ENCODE results near the gene C3orf85. TPM values are rescaled to one million over a fixed set of nuclear protein-coding genes. Genes with fewer than 3 reads are reported as not detected.

Gene C3orf85
- total RNA-seq, 5 donors from 2014 or later (not counting 1 experiment from before 2014, with no cell fraction given) = not detected

DNA sequence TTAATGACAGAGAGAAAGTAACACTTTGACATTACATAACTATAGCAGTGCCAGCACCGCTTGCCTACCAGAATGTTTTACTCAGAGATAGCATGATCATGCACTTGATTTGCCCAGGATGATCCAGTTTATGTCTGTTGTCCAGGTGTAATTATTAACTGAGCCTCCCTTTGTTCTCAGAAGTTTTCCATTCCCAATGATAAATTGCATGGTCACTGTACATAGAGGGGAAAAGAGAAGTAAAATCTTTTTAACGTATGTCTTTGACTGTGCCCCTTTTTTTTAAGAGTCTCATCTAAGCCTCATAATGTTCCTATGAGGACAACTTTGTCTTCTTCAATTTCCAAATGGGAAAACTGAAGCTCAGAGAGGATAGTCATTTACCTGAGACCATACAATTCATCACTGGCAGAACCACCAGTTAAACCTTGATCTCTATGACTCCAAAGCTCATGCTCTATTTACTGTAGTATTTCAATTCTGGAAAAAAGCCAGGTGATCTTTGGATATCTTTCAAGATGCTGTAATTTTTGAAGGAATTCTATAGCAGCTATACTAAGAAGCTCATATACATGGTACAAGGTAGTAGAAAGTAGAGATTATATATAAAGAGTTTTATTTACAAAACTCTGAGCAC is 25.1 kb downstream of the C3orf85 start:
- no peaks in the 10 kb centered on the region for H3K27me3 ChIP-seq (replicated peaks in 1 of 2; ENCODE audit: control insufficient read depth in 2 of 2, extremely low read depth in 1 of 2, insufficient read depth in 2 of 2, low read length in 1 of 2)

GRCh38 chr3:109165905-109166304 is 29.4 kb downstream of the C3orf85 start:
- ChIA-PET CTCF (no interaction called here), POLR2A (no interaction called here)
- Mint-ChIP-seq H3K27ac (no peak overlapping the region), H3K4me1 (no peaks in the 10 kb centered on the region), H3K36me3 (no peaks in the 10 kb centered on the region), H3K4me3 (no peak overlapping the region), H3K9me3 (no peaks in the 10 kb centered on the region), H3K27me3 (peaks cover 3 to 7% of the 10 kb centered on the region in 2 donors)
- no peak overlapping the region for H3K27ac ChIP-seq (ENCODE audit: low read length)
- no peak for ATAC-seq (replicated peaks in 1 of 4)
- H3K4me1 ChIP-seq (ENCODE audit: control insufficient read depth in 1 of 2, extremely low read depth in 1 of 2, insufficient read depth in 2 of 2, low read length in 2 of 2) = no peaks in the 10 kb centered on the region
- H3K27me3 ChIP-seq (replicated peaks in 1 of 2; ENCODE audit: control insufficient read depth in 2 of 2, extremely low read depth in 1 of 2, insufficient read depth in 2 of 2, low read length in 1 of 2) = no peaks in the 10 kb centered on the region
- 100% methylated on average over 2 of the region's 4 CpGs for WGBS (ENCODE audit: insufficient coverage)
- H3K36me3 ChIP-seq (ENCODE audit: control insufficient read depth in 2 of 2, extremely low read depth in 1 of 2, insufficient read depth in 1 of 2, low read length in 1 of 2) = no peaks in the 10 kb centered on the region
- no peaks in the 10 kb centered on the region for H3K9me3 ChIP-seq
- no peak for DNase-seq
- no peak overlapping the region for H3K4me3 ChIP-seq (ENCODE audit: control insufficient read depth in 1 of 2, extremely low read depth in 1 of 2, low read length in 1 of 2)

More for the DNA sequence above, 25.1 kb downstream of the C3orf85 start:
- H3K4me1 Mint-ChIP-seq = no peaks in the 10 kb centered on the region
- ATAC-seq (replicated peaks in 1 of 4) = no peak
- H3K9me3 Mint-ChIP-seq = peaks cover 0 to 4% (median 3%) of the 10 kb centered on the region in 3 donors
- DNase-seq = no peak
- peaks cover 3 to 8% of the 10 kb centered on the region in 2 donors for H3K27me3 Mint-ChIP-seq
- no CpG with 5 or more reads among the region's 2 CpGs for WGBS (ENCODE audit: insufficient coverage)
- no peak overlapping the region for H3K4me3 Mint-ChIP-seq
- no peaks in the 10 kb centered on the region for H3K36me3 Mint-ChIP-seq
- Histone ChIP-seq H3K9me3 (no peaks in the 10 kb centered on the region), H3K4me1 (ENCODE audit: control insufficient read depth in 1 of 2, extremely low read depth in 1 of 2, insufficient read depth in 2 of 2, low read length in 2 of 2) (no peaks in the 10 kb centered on the region), H3K36me3 (ENCODE audit: control insufficient read depth in 2 of 2, extremely low read depth in 1 of 2, insufficient read depth in 1 of 2, low read length in 1 of 2) (no peaks in the 10 kb centered on the region), H3K27ac (ENCODE audit: low read length) (no peak overlapping the region), H3K4me3 (ENCODE audit: control insufficient read depth in 1 of 2, extremely low read depth in 1 of 2, low read length in 1 of 2) (no peak overlapping the region)
- ChIA-PET POLR2A (no interaction called here), CTCF (no interaction called here)
- H3K27ac Mint-ChIP-seq = no peak overlapping the region

- no peaks in the 10 kb centered on the region for H3K9me3 ChIP-seq
- Mint-ChIP-seq H3K4me3 (no peak overlapping the region), H3K27me3 (peaks cover 2 to 3% of the 10 kb centered on the region in 2 donors), H3K4me1 (no peaks in the 10 kb centered on the region), H3K27ac (no peak overlapping the region), H3K36me3 (no peaks in the 10 kb centered on the region), H3K9me3 (no peaks in the 10 kb centered on the region)
- ATAC-seq (replicated peaks in 1 of 4) (no peak), DNase-seq (no peak)
- WGBS (ENCODE audit: insufficient coverage) = no CpG with 5 or more reads among the region's 3 CpGs
- no peak overlapping the region for H3K4me3 ChIP-seq (ENCODE audit: control insufficient read depth in 1 of 2, extremely low read depth in 1 of 2, low read length in 1 of 2)
- H3K4me1 ChIP-seq (ENCODE audit: control insufficient read depth in 1 of 2, extremely low read depth in 1 of 2, insufficient read depth in 2 of 2, low read length in 2 of 2) = no peaks in the 10 kb centered on the region
- H3K36me3 ChIP-seq (ENCODE audit: control insufficient read depth in 2 of 2, extremely low read depth in 1 of 2, insufficient read depth in 1 of 2, low read length in 1 of 2) = no peaks in the 10 kb centered on the region
- ChIA-PET CTCF (interaction anchor here in 1 of 2 donors (0.6 kb wide), 1 partner anchor 64 kb away, joined by 5 read pairs; no protein-coding TSS in a partner anchor), POLR2A (interaction anchor here in 1 of 2 donors (0.6 kb wide), 1 partner anchor 1897 kb away, joined by 8 read pairs; no protein-coding TSS in a partner anchor)
- no peak overlapping the region for H3K27ac ChIP-seq (ENCODE audit: low read length)
- H3K27me3 ChIP-seq (replicated peaks in 1 of 2; ENCODE audit: control insufficient read depth in 2 of 2, extremely low read depth in 1 of 2, insufficient read depth in 2 of 2, low read length in 1 of 2) = no peaks in the 10 kb centered on the region
Observed at GRCh38 chr3:109171479-109171878, 35.0 kb downstream of the C3orf85 start.

DNA sequence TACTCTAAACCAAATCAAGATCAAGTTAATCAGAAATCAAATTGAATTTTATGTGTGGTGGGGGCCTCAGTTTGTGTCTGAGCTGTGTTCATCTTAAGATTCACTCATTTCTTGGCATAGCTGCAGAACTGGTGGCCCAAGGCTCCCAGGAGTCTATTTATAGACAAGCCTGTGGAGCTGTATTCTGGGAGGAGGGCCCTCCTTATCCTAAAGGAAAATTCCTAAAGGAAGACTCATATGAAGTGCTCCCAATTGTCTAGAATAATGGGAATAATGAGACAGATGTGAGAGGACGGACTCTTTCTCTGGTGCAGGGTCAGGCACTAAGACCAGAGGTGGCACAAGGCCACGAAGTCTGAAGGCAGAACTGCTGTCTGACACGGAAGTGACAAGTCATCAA is 38.9 kb downstream of the C3orf85 start:
- no peak overlapping the region for H3K4me3 Mint-ChIP-seq
- Histone ChIP-seq H3K27ac (ENCODE audit: low read length) (no peak overlapping the region), H3K36me3 (ENCODE audit: control insufficient read depth in 2 of 2, extremely low read depth in 1 of 2, insufficient read depth in 1 of 2, low read length in 1 of 2) (no peaks in the 10 kb centered on the region), H3K4me1 (ENCODE audit: control insufficient read depth in 1 of 2, extremely low read depth in 1 of 2, insufficient read depth in 2 of 2, low read length in 2 of 2) (no peaks in the 10 kb centered on the region), H3K27me3 (replicated peaks in 1 of 2; ENCODE audit: control insufficient read depth in 2 of 2, extremely low read depth in 1 of 2, insufficient read depth in 2 of 2, low read length in 1 of 2) (no peaks in the 10 kb centered on the region), H3K9me3 (no peaks in the 10 kb centered on the region), H3K4me3 (ENCODE audit: control insufficient read depth in 1 of 2, extremely low read depth in 1 of 2, low read length in 1 of 2) (no peak overlapping the region)
- H3K27ac Mint-ChIP-seq = no peak overlapping the region
- no peaks in the 10 kb centered on the region for H3K9me3 Mint-ChIP-seq
- peaks cover 3% of the 10 kb centered on the region in 2 donors for H3K27me3 Mint-ChIP-seq
- CTCF ChIA-PET = no interaction called here
- H3K36me3 Mint-ChIP-seq = no peaks in the 10 kb centered on the region
- DNase-seq (no peak), ATAC-seq (replicated peaks in 1 of 4) (no peak)
- H3K4me1 Mint-ChIP-seq = no peaks in the 10 kb centered on the region
- WGBS (ENCODE audit: insufficient coverage) = 50% methylated on average over 3 of the region's 3 CpGs
- POLR2A ChIA-PET = no interaction called here

DNA sequence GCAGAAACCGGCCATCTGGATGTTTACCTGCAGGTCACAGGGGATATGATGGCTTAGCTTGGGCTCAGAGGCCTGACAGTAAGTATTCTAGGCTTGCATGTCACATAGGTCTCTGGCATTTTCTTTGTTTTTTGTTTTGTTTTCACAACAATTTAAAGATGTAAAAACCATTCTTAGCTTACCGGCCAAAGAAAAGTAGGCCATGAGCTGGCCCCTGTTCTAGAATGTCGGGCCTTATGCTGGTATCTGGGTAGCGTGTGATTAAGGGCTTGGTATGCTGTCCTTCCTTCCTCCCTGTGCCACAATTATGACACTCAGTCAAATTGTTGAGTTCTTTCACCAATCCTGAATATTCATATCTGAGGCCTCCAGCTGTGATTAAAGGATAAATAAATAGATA is 40.2 kb downstream of the C3orf85 start:
- H3K36me3 Mint-ChIP-seq = no peaks in the 10 kb centered on the region

GRCh38 chr3:109177908-109178307 is 41.4 kb downstream of the C3orf85 start:
- WGBS (ENCODE audit: insufficient coverage) = 86% methylated on average over 2 of the region's 5 CpGs

More for the DNA sequence above, 40.2 kb downstream of the C3orf85 start:
- no peaks in the 10 kb centered on the region for H3K36me3 ChIP-seq (ENCODE audit: control insufficient read depth in 2 of 2, extremely low read depth in 1 of 2, insufficient read depth in 1 of 2, low read length in 1 of 2)
- Mint-ChIP-seq H3K4me3 (no peak overlapping the region), H3K4me1 (no peaks in the 10 kb centered on the region), H3K27ac (no peak overlapping the region), H3K27me3 (peaks cover 3 to 7% of the 10 kb centered on the region in 2 donors), H3K9me3 (no peaks in the 10 kb centered on the region)
- H3K27me3 ChIP-seq (replicated peaks in 1 of 2; ENCODE audit: control insufficient read depth in 2 of 2, extremely low read depth in 1 of 2, insufficient read depth in 2 of 2, low read length in 1 of 2) = no peaks in the 10 kb centered on the region
- ATAC-seq (replicated peaks in 1 of 4) (no peak), DNase-seq (no peak)
- 71% methylated on average over 1 of the region's 4 CpGs for WGBS (ENCODE audit: insufficient coverage)
- no peaks in the 10 kb centered on the region for H3K9me3 ChIP-seq
- ChIA-PET CTCF (no interaction called here), POLR2A (no interaction called here)
- no peak overlapping the region for H3K4me3 ChIP-seq (ENCODE audit: control insufficient read depth in 1 of 2, extremely low read depth in 1 of 2, low read length in 1 of 2)
- no peaks in the 10 kb centered on the region for H3K4me1 ChIP-seq (ENCODE audit: control insufficient read depth in 1 of 2, extremely low read depth in 1 of 2, insufficient read depth in 2 of 2, low read length in 2 of 2)
- H3K27ac ChIP-seq (ENCODE audit: low read length) = no peak overlapping the region

More at GRCh38 chr3:109177908-109178307, 41.4 kb downstream of the C3orf85 start:
- no peaks in the 10 kb centered on the region for H3K4me1 Mint-ChIP-seq
- H3K9me3 Mint-ChIP-seq = no peaks in the 10 kb centered on the region
- Histone ChIP-seq H3K36me3 (ENCODE audit: control insufficient read depth in 2 of 2, extremely low read depth in 1 of 2, insufficient read depth in 1 of 2, low read length in 1 of 2) (no peaks in the 10 kb centered on the region), H3K27me3 (replicated peaks in 1 of 2; ENCODE audit: control insufficient read depth in 2 of 2, extremely low read depth in 1 of 2, insufficient read depth in 2 of 2, low read length in 1 of 2) (no peaks in the 10 kb centered on the region), H3K27ac (ENCODE audit: low read length) (no peak overlapping the region), H3K4me1 (ENCODE audit: control insufficient read depth in 1 of 2, extremely low read depth in 1 of 2, insufficient read depth in 2 of 2, low read length in 2 of 2) (no peaks in the 10 kb centered on the region), H3K4me3 (ENCODE audit: control insufficient read depth in 1 of 2, extremely low read depth in 1 of 2, low read length in 1 of 2) (no peak overlapping the region), H3K9me3 (no peaks in the 10 kb centered on the region)
- DNase-seq = no peak
- no peak for ATAC-seq (replicated peaks in 1 of 4)
- CTCF ChIA-PET = no interaction called here
- no peak overlapping the region for H3K4me3 Mint-ChIP-seq
- no peaks in the 10 kb centered on the region for H3K36me3 Mint-ChIP-seq
- no peak overlapping the region for H3K27ac Mint-ChIP-seq
- H3K27me3 Mint-ChIP-seq = peaks cover 5 to 7% of the 10 kb centered on the region in 2 donors
- POLR2A ChIA-PET = no interaction called here

All from T-cell (primary cell).